ENCODE results near the gene SLC8A2. TPM values are rescaled to one million over a fixed set of nuclear protein-coding genes. Genes with fewer than 3 reads are reported as not detected.
"Not testable (repeated sequence)": the region's sequence is repeated elsewhere in the genome, so short reads cannot be mapped to it uniquely, and the experiment has no call there.

SLC8A2 gene
- total RNA-seq, 3 donors from 2014 or later = 0.05 TPM; not detected in 2

- Mint-ChIP-seq H3K27me3 (ENCODE audit: low read depth) (peaks cover 67% of the 10 kb centered on the region), H3K9me3 (no peaks in the 10 kb centered on the region), H3K4me1 (ENCODE audit: low read depth) (peaks cover 1% of the 10 kb centered on the region), H3K36me3 (ENCODE audit: insufficient read depth) (no peaks in the 10 kb centered on the region), H3K4me3 (no peak overlapping the region)
- no peak for ATAC-seq
- no peak for DNase-seq
These were observed 67.1 kb downstream of the SLC8A2 start for GRCh38 chr19:47404334-47405196.

GRCh38 chr19:47402504-47402903 is 69.2 kb downstream of the SLC8A2 start:
- H3K27me3 Mint-ChIP-seq (ENCODE audit: low read depth) = peaks cover 51% of the 10 kb centered on the region
- H3K36me3 Mint-ChIP-seq (ENCODE audit: insufficient read depth) = no peaks in the 10 kb centered on the region
- no peaks in the 10 kb centered on the region for H3K9me3 Mint-ChIP-seq
- ATAC-seq = no peak
- H3K4me1 Mint-ChIP-seq (ENCODE audit: low read depth) = peaks cover 1% of the 10 kb centered on the region
- no peak overlapping the region for H3K4me3 Mint-ChIP-seq
- DNase-seq = no peak

- H3K4me3 Mint-ChIP-seq = no peak overlapping the region
- ATAC-seq (no peak), DNase-seq (no peak)
- peaks cover 26% of the 10 kb centered on the region for H3K27me3 Mint-ChIP-seq (ENCODE audit: low read depth)
- H3K9me3 Mint-ChIP-seq = no peaks in the 10 kb centered on the region
- no peaks in the 10 kb centered on the region for H3K4me1 Mint-ChIP-seq (ENCODE audit: low read depth)
- H3K36me3 Mint-ChIP-seq (ENCODE audit: insufficient read depth) = no peaks in the 10 kb centered on the region
These were observed 72.7 kb downstream of the SLC8A2 start for GRCh38 chr19:47398707-47399597.

GRCh38 chr19:47391510-47392223 is 80.0 kb downstream of the SLC8A2 start:
- Mint-ChIP-seq H3K9me3 (no peaks in the 10 kb centered on the region), H3K36me3 (ENCODE audit: insufficient read depth) (no peaks in the 10 kb centered on the region), H3K4me3 (no peak overlapping the region), H3K27me3 (ENCODE audit: low read depth) (peaks cover 15% of the 10 kb centered on the region), H3K4me1 (ENCODE audit: low read depth) (peaks cover 2% of the 10 kb centered on the region)
- DNase-seq = peak; percentile 81
- ATAC-seq = peak; percentile 82 to 87

- H3K27me3 Mint-ChIP-seq (ENCODE audit: low read depth) = peaks cover 15% of the 10 kb centered on the region
- H3K4me1 Mint-ChIP-seq (ENCODE audit: low read depth) = peaks cover 2% of the 10 kb centered on the region
- no peak overlapping the region for H3K4me3 Mint-ChIP-seq
- no peak for ATAC-seq
- H3K9me3 Mint-ChIP-seq = no peaks in the 10 kb centered on the region
- no peaks in the 10 kb centered on the region for H3K36me3 Mint-ChIP-seq (ENCODE audit: insufficient read depth)
- DNase-seq = no peak
These were observed 80.9 kb downstream of the SLC8A2 start for GRCh38 chr19:47390533-47391488.

- H3K9me3 Mint-ChIP-seq = no peaks in the 10 kb centered on the region
- no peak overlapping the region for H3K4me3 Mint-ChIP-seq
- no peaks in the 10 kb centered on the region for H3K36me3 Mint-ChIP-seq (ENCODE audit: insufficient read depth)
- DNase-seq (no peak), ATAC-seq (no peak)
- peaks cover 13% of the 10 kb centered on the region for H3K27me3 Mint-ChIP-seq (ENCODE audit: low read depth)
- peaks cover 2% of the 10 kb centered on the region for H3K4me1 Mint-ChIP-seq (ENCODE audit: low read depth)
These were observed 82.5 kb downstream of the SLC8A2 start for GRCh38 chr19:47389150-47389556.

- not testable (repeated sequence) for H3K9me3 Mint-ChIP-seq; DNase-seq; H3K27me3 Mint-ChIP-seq (ENCODE audit: low read depth); H3K36me3 Mint-ChIP-seq (ENCODE audit: insufficient read depth); ATAC-seq; H3K4me3 Mint-ChIP-seq; H3K4me1 Mint-ChIP-seq (ENCODE audit: low read depth)
These were observed 83.0 kb downstream of the SLC8A2 start for GRCh38 chr19:47388721-47389120.

GRCh38 chr19:47387623-47388022 is 84.1 kb downstream of the SLC8A2 start:
- H3K4me1 Mint-ChIP-seq (ENCODE audit: low read depth); ATAC-seq; DNase-seq; H3K4me3 Mint-ChIP-seq; H3K27me3 Mint-ChIP-seq (ENCODE audit: low read depth); H3K36me3 Mint-ChIP-seq (ENCODE audit: insufficient read depth); H3K9me3 Mint-ChIP-seq: not testable (repeated sequence)

GRCh38 chr19:47386582-47386981 is 85.1 kb downstream of the SLC8A2 start:
- H3K36me3 Mint-ChIP-seq (ENCODE audit: insufficient read depth); ATAC-seq; H3K9me3 Mint-ChIP-seq; DNase-seq; H3K27me3 Mint-ChIP-seq (ENCODE audit: low read depth); H3K4me3 Mint-ChIP-seq: not testable (repeated sequence)
- H3K4me1 Mint-ChIP-seq (ENCODE audit: low read depth) = peaks cover 17% of the 10 kb centered on the region

- DNase-seq; H3K4me3 Mint-ChIP-seq; H3K27me3 Mint-ChIP-seq (ENCODE audit: low read depth); H3K36me3 Mint-ChIP-seq (ENCODE audit: insufficient read depth); ATAC-seq; H3K9me3 Mint-ChIP-seq: not testable (repeated sequence)
- peaks cover 20% of the 10 kb centered on the region for H3K4me1 Mint-ChIP-seq (ENCODE audit: low read depth)
These were observed 87.2 kb downstream of the SLC8A2 start for GRCh38 chr19:47384533-47384932.

- H3K27me3 Mint-ChIP-seq (ENCODE audit: low read depth); ATAC-seq; DNase-seq; H3K9me3 Mint-ChIP-seq; H3K4me3 Mint-ChIP-seq: not testable (repeated sequence)
- Mint-ChIP-seq H3K36me3 (ENCODE audit: insufficient read depth) (peaks cover 12% of the 10 kb centered on the region), H3K4me1 (ENCODE audit: low read depth) (peaks cover 20% of the 10 kb centered on the region)
These were observed 87.8 kb downstream of the SLC8A2 start for GRCh38 chr19:47383890-47384289.

GRCh38 chr19:47381653-47382279 is 89.9 kb downstream of the SLC8A2 start:
- peak in 1 of 2 donors; percentile 39 for ATAC-seq
- no peaks in the 10 kb centered on the region for H3K27me3 Mint-ChIP-seq (ENCODE audit: low read depth)
- no peak for DNase-seq
- H3K4me3 Mint-ChIP-seq = no peak overlapping the region
- H3K9me3 Mint-ChIP-seq = no peaks in the 10 kb centered on the region
- H3K36me3 Mint-ChIP-seq (ENCODE audit: insufficient read depth) = peaks cover 18% of the 10 kb centered on the region
- peaks cover 20% of the 10 kb centered on the region for H3K4me1 Mint-ChIP-seq (ENCODE audit: low read depth)

GRCh38 chr19:47381121-47381520 is 90.6 kb downstream of the SLC8A2 start:
- no peaks in the 10 kb centered on the region for H3K9me3 Mint-ChIP-seq
- no peak overlapping the region for H3K4me3 Mint-ChIP-seq
- ATAC-seq = no peak
- peaks cover 18% of the 10 kb centered on the region for H3K36me3 Mint-ChIP-seq (ENCODE audit: insufficient read depth)
- DNase-seq = no peak
- peaks cover 20% of the 10 kb centered on the region for H3K4me1 Mint-ChIP-seq (ENCODE audit: low read depth)
- no peaks in the 10 kb centered on the region for H3K27me3 Mint-ChIP-seq (ENCODE audit: low read depth)

Measured in activated T-cell treated with anti-CD3 and anti-CD28 coated beads, Interleukin-2, amount 50 U/mL, for 4 hours (primary cell).